GM19372 (cell line): ENCODE data around the gene SERAC1.
"Not testable (repeated sequence)": the region's sequence is repeated elsewhere in the genome, so short reads cannot be mapped to it uniquely, and the experiment has no call there.

Experiments used
- ATAC-seq: cut with Tn5 transposase; IDR thresholded peaks from one replicate; pipeline ENCODE4 v1.9.1; 2021; ENCODE audit warnings: mild to moderate bottlenecking, low read depth, moderate library complexity; ENCODE audit not compliant: unreplicated experiment

The SERAC1 gene

DNA sequence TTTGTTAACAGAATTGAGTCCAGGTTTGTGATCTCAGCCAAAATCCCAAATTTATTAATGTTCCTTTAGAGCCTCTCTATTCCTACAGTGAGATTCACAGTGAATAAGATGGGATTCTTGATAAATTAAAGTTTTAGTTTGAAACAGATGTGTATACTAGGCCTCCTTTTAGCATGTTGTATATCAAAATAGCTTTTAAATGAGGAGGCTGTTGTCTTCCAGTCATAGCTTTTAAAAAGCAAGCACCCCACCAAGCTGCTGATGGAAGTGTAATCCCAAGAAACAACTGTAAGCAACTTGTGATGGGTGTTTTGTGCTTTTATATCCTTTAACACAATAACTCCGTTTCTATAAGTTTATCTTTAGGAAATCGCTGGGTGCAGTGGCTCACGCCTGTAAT lies 7.0 kb upstream of the SERAC1 start:
- no peak for ATAC-seq

GRCh38 chr6:158174514-158174913 lies 6.5 kb upstream of the SERAC1 start:
- no peak for ATAC-seq

GRCh38 chr6:158174024-158174423 lies 6.0 kb upstream of the SERAC1 start:
- no peak for ATAC-seq

DNA sequence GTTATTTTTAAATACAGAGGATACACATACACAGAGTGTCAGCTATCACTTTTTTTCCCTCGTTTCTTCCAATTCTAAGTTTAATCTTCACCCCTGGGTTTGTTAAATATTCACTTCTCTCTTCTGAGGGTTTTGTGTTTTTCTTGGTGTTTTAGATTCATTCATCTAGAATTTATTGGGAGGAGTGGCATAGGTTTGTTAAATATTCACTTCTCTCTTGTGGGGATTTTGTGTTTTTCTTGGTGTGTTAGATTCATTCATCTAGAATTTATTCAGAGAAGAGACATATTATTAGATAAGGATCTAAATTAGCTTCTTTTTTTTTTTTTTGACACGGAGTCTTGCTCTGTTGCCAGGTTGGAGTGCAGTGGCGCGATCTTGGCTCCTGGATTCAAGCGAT lies 3.9 kb upstream of the SERAC1 start:
- no peak for ATAC-seq

GRCh38 chr6:158170656-158171081 lies 2.6 kb upstream of the SERAC1 start:
- ATAC-seq: no peak

DNA sequence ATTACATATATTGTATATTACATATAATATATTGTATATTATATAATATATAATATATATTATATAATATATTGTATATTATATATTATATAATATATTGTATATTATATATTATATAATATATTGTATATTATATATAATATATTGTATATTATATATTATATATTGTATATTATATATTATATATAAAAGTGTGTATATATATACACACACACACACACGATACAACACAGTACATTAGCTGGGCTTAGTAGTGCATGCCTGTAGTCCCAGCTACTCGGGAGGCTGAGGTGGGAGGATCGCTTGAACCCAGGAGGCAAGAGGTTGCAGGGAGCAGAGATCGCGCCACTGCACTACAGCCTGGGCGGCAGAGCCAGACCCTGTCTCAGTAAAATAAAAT lies 1.6 kb upstream of the SERAC1 start:
- not testable (repeated sequence) for ATAC-seq

- ATAC-seq: no peak
Measured at GRCh38 chr6:158165919-158166416, 2.1 kb downstream of the SERAC1 start.

- ATAC-seq: no peak
Measured at GRCh38 chr6:158164579-158165170, 3.4 kb downstream of the SERAC1 start.

DNA sequence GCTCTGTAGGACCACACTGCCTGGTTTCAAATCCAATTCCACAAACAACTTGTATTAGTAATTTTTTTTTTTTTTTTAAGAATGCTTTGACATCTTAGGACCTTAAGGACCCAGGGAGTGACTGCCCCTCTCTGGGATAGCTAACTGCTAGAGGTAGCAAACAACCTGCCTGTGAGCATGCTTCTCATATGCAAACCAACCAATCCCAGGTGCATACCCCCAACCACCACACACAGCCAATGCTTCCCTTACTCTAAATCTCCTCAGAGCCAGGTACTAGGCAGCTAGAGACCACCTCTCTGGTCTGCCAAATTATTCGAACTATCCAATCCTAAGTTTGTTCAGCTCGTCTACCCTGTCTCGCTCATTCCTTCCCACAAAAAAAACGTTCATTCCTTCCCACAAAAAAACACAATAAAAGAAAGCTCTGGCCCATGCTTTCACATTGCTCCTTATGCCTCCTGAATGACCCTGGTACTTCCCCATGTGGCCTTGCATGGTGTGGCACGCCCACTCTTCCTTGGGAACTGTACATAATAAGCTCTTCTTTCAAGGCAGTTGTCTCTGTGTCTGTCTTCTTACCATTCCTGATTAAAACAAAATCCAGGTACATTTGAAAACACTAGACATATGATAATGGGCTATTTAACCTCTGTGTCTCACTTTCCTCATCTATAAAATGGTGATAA lies 6.4 kb downstream of the SERAC1 start:
- ATAC-seq: no peak

- ATAC-seq: no peak
Measured at GRCh38 chr6:158160932-158161539, 7.0 kb downstream of the SERAC1 start.

GRCh38 chr6:158158748-158159147 lies 9.3 kb downstream of the SERAC1 start:
- no peak for ATAC-seq

DNA sequence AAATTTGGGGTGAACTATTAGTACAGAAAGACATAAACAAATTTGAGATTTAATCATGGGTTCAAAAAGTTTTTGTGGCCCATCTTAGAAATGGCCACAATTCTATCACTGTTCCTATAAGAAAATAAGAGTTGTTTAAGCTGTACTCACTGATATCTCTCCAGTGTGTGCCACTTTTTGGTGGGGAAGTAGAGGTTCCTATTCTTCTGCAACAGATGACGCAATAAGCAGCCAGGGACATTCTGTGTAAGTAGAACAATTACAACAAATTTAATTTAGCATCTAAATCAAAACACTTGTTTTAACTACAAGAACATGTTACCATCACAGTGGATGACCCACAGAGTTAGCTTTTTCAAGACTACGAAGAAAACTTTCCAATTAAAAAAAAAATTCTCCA lies 9.9 kb downstream of the SERAC1 start:
- no peak for ATAC-seq

DNA sequence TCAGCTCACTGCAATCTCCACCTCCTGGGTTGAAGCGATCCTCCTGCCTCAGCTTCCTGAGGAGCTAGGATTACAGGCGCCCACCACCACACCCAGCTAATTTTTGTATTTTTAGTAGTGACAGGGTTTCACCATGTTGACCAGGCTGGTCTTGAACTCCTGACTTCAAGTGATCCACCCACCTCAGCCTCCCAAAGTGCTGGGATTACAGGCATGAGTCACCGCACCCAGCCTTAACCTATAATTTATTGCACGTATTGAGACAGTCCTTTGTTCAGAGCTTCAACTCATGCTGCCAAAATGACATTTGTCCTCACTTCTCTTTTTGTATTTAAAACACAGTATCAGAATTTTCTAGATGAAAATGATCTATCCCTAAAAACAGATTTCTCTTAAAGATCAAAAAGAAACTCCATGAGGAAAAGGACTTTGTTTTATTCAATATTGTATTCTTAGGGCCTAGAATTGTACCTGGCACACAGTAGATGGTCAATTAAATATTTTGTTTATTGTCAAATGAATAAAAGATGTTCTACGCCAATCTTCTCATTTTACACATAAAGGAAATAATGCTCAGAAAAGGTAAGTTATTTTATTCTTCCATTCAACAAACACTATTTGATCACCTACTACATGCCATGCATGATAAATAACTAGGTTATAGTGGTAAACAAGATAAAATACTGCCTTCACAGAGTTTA lies 10.8 kb downstream of the SERAC1 start:
- no peak for ATAC-seq

DNA sequence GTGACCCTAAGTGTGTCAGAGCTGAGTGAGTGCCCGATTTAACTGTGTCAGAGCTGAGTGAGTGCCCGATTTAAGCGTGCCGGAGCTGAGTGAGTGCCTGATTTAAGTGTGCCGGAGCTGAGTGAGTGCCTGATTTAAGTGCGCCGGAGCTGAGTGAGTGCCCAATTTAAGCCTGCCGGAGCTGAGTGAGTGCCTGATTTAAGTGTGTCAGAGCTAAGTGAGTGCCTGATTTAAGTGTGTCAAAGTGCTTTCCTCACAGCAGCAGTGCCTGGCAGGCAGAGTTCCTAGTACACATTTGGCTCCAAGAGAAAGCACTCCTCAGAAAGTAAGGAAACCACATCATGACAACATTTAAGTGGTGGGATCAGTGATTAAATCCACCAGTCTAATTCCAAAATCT lies 13.2 kb downstream of the SERAC1 start:
- ATAC-seq: no peak

GRCh38 chr6:158153576-158153975 lies 14.5 kb downstream of the SERAC1 start:
- no peak for ATAC-seq

DNA sequence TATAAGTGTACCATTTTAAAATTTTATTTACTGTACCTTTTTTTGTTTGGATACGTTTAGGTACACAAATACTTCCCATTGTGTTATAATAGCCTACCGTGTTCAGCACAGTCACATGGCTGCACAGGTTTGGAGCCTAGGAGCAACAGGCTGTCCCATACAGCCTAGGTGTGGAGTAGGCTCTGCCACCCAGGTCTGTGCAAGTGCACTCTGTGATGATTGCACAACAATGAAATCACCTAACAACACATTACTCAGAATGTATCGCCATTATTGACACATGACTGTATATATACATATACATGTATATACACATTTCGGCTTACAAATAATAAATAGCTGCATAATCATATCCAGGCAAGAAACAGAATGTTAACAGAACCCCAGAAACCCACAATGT lies 15.4 kb downstream of the SERAC1 start:
- ATAC-seq: no peak

- ATAC-seq: not testable (repeated sequence)
Measured at GRCh38 chr6:158152025-158152424, 16.0 kb downstream of the SERAC1 start.

GRCh38 chr6:158150701-158151100 lies 17.4 kb downstream of the SERAC1 start:
- no peak for ATAC-seq

DNA sequence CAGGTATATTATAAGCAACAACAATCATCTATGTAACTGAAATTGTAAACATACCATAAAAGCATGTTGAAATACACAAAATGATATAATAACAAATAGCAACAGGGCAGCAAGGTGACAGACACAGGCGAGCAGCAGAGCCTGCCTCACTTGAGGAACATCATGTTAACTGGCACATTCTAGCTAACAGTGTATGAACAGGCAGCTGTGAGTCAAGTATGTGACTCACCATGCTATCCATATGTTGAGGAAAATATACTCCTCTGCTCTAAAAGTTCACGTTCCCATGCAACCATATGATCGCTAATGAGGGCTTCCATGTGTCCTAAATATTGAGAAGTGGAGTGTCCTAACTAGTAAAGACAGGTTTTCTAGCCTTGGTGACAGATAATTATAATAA lies 18.4 kb downstream of the SERAC1 start:
- ATAC-seq: no peak

- no peak for ATAC-seq
Measured at GRCh38 chr6:158143700-158144099, 24.4 kb downstream of the SERAC1 start.

DNA sequence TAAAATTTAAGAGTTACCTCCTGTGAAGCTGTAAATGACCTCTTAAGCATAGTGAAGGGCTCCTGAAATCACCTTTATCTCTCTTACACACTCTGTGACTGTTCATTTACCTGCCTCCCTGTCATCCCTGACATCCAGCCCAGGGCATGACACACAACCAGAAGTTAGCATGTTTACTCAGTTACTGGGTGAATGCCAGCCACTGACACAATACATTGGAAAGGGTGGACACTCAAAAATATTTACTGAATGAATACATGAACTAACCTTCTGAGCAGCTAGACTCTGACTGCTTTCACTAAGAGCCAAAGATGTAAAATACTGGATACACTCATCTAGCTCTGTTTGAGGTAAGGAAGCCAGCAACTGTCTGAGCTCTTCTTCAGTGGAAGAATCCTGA lies 25.3 kb downstream of the SERAC1 start:
- no peak for ATAC-seq
